NCI-H1105 treated with DMSO at 0.1 percent for 48 hours (cell line): ENCODE results near the gene SRGN.

Experiments used
- DNase-seq: peaks from one replicate; lab custom pipeline; 2025; lab: John Stamatoyannopoulos, UW

Gene SRGN

DNA sequence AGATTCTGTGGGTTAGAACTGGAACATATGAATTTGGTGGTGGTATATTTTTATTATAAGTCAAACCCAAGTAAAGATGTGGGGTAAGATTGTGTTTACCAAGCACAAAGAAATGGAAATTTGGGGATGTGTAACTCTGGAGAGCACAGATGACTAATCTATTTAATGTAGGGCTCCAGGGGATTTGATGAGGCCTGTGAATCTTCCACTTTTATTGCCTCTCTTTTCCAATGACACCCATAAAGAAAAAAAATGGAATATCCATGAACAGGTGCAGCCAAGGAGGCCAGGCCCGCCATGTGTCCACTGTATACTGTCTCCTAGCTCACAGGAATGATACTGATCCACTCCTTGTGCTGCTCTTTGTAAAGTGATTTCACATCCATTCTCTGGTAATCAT lies 2.8 kb downstream of the SRGN start:
- DNase-seq, result no peak

DNA sequence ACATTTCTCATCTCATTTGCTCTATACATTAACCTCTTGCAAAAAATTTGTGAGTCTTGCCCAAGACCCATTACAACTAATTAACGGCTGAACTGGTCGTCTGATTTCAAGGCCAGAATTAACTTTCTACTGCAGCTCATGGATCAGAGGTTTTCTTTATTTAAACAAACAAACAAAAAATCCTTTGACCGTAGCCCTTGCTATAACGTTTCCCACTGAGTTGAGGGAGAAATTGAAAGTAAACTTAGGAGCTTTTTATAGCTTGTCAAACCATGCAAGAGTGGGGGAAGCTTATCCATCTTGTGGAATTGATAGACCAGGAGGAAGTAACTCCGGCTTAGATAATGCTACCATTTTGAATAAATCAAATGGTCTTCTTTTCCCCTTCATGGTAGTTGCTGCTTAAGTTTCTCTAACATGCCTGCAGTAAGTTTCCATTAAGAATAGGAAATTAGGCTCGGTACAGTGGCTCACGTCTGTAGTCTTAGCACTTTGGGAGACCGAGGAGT lies 3.3 kb downstream of the SRGN start:
- DNase-seq, result no peak

DNA sequence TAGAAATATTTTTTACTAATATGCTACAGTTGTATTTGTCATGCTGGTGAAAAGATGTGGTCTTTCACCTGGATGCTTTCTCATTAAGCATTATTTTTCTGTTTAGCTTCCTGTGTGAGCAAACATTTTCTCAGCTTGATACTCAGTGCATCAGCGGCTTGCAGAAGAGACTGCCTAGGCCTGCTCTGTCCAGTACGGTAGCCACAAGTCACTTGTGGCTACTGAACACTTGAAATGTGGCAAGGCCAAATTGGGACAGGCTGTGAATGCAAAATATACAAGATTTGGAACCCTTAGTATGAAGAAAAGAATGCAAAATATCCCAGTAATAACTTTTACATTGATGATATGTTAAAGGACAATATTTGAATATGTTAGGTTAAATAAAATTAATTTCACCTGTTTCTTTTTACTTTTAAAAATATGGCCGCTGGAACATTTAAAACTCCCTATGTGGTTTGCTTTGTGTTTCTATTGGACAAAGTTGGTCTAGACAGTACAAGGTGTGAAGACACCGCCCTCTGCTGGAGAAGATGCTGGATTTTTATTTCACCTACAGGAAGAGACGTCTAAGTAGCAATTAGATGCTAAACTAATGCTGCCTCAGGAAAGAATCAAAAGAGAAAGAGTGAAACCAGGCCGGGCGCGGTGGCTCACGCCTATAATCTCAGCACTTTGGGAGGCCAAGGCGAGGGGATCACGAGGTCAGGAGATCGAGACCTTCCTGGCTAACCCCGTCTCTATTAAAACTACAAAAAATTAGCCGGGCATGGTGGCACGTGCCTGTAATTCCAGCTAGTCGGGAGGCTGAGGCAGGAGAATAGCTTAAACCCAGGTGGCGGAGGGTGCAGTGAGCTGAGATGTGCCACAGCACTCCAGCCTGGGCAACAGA lies 5.3 kb downstream of the SRGN start:
- peak; percentile 43 for DNase-seq

DNA sequence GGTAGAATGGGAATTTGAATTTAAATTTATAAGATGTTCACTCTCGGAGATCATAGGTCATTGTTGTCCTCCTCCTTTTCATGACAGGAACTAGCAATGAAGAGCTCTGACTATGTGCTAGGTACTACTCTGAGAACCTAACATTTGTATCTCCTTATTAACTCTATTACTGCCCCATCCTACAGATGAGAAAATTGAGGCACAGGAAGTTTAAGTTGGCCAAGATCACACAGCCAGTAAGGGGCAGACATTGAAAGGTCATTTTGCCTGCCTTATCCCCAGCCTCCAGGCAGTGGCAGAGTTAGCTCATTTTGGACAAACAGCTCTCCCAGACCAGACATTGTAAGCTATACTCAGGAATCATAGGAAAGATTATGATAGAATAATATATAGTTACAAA lies 6.0 kb downstream of the SRGN start:
- DNase-seq, result no peak

DNA sequence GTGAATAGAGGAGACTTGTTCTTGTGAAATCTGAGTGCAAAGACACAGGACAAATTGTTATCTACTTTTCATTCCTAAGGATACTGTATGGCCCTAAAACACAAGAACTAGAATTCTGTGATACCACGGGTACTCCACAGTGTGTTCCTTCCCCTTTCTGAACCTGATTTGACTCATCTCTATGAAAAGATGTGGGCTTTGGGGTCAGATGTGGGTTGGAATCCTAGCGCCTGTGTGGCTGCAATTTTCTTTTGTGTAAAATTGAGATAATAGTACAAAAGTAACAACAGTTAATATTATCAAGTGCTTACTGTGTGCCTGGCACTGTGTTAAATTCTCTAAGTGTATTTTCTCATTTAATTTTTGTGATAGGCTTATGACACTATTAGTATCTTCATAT lies 8.1 kb downstream of the SRGN start:
- DNase-seq, result no peak

DNA sequence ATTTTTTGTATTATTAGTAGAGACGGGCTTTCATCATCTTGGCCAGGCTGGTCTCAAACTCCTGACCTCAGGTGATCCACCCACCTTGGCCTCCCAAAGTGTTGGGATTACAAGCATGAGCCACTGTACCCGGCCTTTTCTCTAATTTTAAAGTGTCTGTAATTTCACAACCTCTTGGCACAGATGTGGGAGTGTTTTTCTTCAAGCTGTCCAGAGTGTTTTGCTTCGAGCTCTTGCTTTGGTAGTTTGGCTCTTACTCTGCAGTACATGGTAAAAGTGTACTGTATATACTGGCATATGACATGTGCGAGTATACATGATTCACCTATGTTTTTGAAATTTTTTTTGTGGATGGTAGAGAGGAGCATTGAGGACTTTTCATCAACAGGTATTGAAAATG lies 9.8 kb downstream of the SRGN start:
- DNase-seq, result no peak

DNA sequence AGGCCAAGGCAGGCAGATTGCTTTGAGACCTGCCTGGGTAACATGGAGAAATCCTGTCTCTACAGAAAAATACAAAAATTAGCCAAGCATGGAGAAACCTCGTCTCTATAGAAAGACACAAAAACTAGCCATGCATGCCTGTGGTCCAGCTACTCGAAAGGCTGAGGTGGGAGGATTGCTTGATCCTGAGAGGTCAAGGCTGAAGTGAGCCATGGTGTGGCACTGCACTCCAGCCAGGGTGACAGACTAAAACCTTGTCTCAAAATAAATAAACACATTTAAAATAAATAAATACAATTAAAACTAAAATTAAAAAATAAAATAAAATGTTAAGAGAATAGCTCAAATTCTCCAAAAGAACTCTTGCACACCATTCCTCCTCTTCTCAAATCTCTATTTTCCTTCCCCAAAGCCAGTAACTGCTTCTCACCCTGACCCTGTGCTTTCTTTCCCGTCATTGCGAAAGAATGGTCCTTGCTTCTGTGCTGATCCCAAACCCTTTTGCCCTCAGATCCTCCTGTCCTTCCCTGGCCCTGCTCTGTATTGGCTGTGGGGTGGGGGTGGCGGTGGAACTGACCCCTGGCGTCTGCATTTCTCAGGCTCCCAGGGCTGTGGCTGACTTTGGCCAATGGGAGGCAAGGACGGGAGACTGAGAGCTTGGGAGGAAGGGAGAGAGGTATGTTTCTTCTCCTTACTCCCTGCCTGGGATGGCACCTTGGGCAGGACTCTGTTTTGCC lies 12.4 kb downstream of the SRGN start:
- no peak for DNase-seq

DNA sequence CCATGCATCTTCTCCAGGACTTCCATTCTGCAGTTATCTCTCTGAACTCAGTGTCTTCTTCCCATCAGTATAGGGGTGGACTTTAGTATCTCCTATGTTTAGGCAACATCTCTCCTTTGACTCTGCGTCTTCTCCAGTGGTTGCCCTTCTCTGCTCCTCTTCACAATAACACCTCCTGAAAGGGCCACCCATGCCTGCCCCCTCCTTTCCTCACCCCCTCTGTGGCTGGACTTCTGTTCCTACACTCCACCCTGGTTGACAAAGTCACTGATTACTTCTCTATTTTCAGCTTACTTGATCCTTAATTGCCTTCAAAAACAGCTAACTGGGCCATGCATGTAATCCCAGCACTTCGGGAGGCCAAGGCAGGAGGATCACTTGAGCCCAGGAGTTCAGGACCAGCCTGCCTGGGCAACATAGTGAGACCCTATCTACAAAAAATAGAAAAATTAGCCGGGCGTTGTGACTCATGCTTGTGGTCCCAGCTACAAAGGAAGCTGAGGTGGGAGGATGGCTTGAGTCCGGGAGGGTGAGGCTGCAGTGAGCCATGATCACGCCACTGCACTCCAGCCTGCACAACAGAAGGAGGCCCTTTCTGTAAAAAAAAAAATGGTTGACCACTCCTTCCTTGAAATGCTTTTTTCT lies 13.7 kb downstream of the SRGN start:
- DNase-seq, result no peak

DNA sequence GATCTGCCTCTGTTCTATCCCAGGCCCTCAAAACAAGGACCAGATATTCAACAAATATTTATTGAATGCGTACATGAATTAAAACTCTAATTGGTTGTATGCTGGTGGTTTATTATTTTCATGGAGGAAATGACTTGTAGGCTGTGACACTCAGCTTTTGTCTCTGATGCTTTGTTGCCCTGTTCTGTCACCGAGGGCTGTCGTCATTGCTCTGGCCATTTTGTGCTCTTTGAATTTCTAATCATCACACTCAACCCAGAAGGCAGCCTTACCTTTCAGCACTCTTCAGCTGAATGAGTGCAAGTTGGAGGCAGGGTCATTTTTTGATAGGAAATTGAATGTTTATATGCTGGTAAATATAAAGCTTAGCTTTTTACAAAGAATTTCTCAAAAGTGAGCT lies 14.5 kb downstream of the SRGN start:
- DNase-seq, result no peak

DNA sequence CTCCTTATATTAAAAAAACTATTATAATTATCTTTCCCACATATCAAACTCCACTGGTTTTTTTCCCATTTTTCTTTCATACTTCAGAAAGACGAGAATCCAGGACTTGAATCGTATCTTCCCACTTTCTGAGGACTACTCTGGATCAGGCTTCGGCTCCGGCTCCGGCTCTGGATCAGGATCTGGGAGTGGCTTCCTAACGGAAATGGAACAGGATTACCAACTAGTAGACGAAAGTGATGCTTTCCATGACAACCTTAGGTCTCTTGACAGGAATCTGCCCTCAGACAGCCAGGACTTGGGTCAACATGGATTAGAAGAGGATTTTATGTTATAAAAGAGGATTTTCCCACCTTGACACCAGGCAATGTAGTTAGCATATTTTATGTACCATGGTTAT lies 15.9 kb downstream of the SRGN start:
- DNase-seq, result no peak

DNA sequence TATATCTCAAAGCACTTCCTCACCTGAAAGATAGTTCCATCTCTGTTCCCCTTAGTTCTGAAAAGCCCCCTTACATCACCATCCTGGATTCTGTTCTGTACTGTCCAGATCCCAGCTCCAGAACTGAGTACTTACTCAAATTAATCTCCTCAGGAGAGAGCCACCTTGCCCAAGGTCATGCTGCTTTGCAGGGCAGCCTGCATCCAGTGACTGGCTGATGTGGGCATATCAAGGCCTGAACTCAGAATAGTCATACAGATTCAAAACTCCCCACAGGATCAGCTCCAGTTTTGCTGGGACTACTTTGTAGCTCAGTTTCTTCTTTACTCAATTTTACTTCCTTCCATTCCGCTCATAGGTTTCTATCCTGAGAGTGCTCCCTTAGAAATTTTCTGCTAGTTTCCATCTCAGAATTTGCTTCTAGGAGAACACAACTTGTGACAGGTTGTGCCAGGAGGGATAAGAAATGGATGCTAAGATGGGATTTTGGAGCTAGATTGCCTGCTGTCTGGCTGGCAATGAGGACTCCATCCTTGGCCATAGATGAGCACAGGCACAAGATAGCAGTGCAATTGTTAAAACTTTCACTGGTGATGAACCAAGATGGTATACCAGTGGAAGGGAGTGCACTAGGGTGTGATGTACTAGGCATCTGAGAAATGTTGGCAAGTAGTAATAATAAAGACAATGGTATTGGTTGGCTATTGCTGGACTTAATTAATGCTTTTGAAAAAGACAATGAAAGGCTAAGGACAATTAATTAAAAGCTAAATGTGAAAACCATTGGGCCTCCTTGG lies 17.3 kb downstream of the SRGN start:
- no peak for DNase-seq

DNA sequence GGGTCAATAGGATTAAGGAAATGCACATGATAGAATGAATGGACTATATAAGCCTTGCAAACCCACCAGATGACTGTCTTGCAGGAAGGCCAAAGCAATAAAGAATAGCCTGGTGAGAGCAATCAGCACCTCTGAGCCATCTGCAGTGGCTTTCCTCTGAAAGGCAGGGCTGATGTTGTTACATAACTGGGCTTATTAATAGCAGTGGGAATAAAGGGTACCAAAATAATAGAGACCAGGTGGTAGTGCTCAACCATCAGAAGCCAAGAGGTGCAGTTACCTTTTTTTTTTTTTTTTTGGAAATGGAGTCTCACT lies 19.2 kb downstream of the SRGN start:
- DNase-seq, result no peak

DNA sequence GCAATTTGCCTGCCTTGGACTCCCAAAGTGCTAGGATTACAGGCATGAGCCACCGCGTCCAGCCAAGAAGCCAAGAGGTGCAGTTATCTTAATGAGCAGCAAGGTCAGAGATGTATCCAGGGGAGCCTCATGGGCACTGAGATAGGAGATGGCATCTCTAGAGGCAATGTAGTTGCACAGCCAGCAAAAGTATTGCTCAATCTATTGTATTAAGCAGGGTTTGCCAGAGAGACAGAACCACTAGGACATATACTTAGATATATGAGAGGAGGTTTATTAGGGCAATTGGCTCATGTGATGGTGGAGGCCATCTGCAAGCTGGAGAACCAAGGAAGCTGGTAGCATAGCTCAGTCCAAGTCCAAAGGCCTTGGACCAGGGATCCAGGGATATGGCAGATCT lies 19.8 kb downstream of the SRGN start:
- no peak for DNase-seq

DNA sequence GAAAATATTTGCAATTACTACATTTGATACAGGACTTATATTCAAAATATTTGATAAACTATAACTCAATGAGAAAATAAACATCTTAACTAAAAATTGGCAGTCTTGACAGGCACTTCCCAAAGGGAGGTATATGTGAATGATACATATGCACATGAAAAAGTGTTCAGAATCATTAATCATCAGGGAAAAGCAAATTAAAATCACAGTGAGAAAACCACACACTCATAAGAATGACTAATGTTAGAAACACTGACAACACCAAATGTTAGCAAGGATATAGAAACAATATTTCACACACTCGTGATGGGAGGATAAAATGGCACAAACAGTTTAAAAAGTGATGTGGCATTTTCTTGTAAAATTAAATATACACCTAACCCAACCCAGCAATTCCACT lies 32.0 kb downstream of the SRGN start:
- DNase-seq, result no peak

DNA sequence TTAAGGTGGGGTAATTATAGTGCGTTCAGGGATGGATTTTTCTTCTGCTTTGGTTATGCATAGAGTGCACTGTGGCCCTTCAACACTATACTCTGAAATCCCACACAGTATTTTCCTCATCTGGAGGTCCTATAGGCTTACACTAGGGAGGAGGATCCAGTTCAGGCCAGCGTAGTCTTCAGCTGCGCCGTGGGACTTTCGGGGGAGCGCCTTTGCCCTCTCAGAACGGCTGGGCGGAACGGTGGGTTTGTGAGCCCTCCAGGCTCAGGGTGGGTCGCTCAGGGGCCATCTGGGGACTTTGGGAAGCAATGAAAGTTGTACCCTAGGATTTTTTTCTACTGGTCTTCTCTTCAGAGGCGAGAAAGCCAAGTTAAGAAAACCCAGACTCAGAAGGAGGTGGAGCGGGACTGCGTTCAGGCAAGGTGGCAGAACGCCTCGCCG lies 35.4 kb downstream of the SRGN start:
- peak; percentile 47 for DNase-seq

DNA sequence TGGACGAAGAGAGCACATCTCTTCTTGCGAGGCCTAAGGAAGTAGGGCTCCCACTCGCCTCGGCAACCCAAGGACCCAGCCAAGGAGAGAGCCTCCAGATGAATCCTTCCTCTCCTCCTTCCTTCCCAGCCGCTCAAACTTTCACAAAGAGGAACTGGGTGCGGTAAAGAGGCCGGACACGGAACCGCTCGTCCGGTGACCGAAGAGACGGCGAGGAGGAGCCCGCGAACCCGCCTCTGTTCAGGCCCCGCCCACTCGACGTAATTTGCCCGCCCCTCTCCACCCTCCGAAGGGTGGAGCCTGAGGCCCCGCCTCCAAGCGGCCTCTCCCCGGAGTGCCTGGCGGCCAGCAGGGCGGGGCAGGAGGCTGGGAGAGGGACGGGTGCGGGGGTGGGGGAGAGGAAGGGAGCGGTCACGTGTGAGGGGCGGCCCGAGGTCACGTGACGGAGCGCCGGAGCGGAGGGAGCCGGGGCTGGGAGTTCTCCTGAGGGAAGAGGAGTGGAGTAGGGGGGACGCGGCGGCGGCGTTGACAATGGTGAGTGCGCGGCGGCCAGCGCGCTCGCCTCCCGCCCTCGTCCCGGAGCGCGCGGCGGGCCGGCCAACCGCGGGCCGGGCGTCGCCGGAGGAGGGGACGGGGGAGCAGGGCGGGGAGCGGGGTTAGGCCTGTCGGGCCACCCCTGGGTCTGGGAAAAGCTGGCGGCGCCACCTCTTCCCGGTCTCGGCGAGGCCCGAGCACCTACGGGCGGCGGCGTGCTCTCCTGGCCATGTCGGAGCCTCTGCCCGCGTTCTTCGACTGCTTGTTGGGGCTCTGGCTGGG lies 36.1 kb downstream of the SRGN start, which contains the start of gene VPS26A:
Gene VPS26A (plus strand): TSS at position 432 of the 816 bp plus-strand sequence. CDS start 100 bp downstream, at position 532.
- DNase-seq, result peak; percentile 86

DNA sequence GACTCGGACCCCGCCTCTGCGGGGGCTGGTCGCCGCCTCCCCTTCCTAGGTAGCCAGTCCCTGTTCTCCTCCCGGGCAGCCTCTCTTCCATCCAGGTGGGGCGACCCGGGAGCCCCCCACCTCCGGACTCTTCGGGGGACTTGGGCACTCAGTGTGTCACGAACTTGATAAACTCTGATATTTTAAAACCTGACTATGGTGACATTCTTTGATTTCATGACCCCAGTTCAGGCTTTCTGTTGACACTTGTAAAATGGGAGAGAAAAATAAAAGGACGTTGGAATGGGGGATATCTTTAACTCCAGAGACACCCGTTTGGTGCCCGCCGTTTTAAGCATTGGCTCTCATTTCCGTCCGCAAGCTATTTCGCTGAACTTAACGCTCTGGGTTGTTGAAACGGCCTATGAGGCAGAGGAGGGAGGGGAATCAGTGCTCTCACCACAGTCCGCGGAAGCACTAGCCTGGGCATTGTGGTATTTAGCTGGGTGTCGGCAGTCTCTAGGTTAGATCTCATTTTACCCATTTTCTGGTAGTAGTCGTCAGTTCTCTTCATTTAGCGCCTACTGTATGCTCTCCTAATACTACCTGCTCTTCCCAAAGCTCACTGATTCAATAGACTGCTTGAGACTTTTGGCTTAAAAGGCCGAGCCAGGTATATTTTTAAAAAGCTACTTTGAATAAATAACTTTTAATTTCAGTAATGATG lies 36.8 kb downstream of the SRGN start:
- DNase-seq, result peak; percentile 24

DNA sequence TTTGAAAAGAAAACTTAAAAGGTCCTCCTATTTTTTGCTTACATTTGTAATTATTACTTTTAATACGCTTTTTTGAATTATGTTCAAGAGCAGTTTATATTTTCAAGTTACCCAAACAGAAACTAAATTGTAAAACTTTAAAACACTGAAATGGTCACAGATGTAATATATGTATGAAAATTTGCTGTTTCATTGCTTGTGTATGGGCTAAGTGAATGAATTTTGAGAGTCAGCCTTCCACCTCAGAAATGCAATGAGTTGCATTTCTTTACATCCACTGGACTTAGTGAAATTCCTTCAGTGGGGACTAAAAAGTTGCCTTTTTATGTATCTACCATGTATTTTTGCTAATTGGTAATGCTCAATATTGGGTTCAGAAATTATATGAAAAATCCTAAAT lies 37.7 kb downstream of the SRGN start:
- no peak for DNase-seq

DNA sequence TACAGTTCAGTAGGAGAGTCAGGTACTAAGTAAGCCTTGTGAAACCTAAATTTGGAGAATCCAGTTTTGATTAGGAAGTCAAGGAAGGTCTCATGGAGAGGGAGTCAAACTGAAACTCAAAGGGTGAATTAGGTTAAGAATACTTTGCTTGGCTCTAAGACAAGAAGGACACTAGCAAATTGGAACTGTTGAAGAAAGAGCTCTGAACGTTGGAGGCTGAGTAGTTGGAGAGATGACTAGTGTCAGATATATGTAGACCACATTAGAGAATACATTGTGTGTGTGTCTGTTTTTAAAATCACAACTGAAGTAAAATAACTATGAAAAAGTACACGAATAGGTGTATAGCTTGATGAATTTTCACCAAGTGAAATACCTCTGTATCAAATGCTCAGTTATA lies 42.3 kb downstream of the SRGN start:
- DNase-seq, result no peak

DNA sequence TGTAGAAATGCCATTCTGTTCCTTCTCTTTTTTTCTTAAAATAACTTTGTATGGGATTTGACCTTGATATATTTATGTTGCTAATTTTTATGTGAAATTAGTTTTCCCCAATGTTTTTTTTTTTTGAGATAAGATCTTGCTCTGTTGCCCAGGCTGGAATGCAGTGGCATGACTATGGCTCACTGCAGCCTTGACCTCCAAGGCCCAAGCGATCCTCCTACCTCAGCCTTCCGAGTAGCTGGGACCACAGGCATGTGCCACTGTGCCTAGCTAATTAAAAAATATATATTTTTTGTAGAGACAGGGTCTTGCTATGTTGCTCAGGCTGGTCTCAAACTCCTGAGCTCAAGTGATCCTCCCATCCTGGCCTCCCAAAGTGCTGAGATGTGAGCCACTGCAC lies 52.1 kb downstream of the SRGN start:
- no peak for DNase-seq
